Transverse colon (tissue), 4 donors: Measurements from ENCODE around the gene SSX5. TPM values are rescaled to one million over a fixed set of nuclear protein-coding genes. Genes with fewer than 3 reads are reported as not detected.
"Not testable (repeated sequence)": the region's sequence is repeated elsewhere in the genome, so short reads cannot be mapped to it uniquely, and the experiment has no call there.

Experiments
- DNase-seq: peaks from one replicate; pipeline ENCODE4 v3.0.0-alpha.2; 2019
- H3K27ac ChIP-seq, 4 donors: fragments of 200-600 bp; sonication (generic); 2 replicates each; pipeline ENCODE4 v1.5.1; 2016 to 2018; ENCODE audit warnings: inconsistent platforms in 4 of 4
- H3K27me3 ChIP-seq: fragments of 200-600 bp; sonication (generic); 2 replicates; pipeline ENCODE4 v1.5.1; 2017; ENCODE audit warnings: inconsistent platforms
- H3K36me3 ChIP-seq, 4 donors: fragments of 200-600 bp; sonication (generic); 2 replicates each; pipeline ENCODE4 v1.5.1; 2017 to 2019; ENCODE audit warnings: inconsistent platforms in 4 of 4
- H3K4me1 ChIP-seq, 4 donors: fragments of 200-600 bp; sonication (generic); 2 replicates each; pipeline ENCODE4 v1.5.1; 2017 to 2020; ENCODE audit warnings: inconsistent platforms in 4 of 4
- H3K4me3 ChIP-seq, 4 donors: fragments of 200-600 bp; sonication (generic); 1 replicate in 1 of 4; 2 replicates in 3 of 4; pipeline versions ENCODE4 v1.5.1 to v1.6.1; 2017 to 2019; ENCODE audit warnings: inconsistent platforms in 4 of 4
- H3K9me3 ChIP-seq, 2 donors: fragments of 200-600 bp; sonication (generic); 2 replicates each; pipeline ENCODE4 v1.5.1; 2017 to 2019; ENCODE audit warnings: inconsistent platforms in 2 of 2
- CTCF ChIP-seq, 5 experiments: fragments of 200-600 bp in 3 of 5; fragments of 450-650 bp in 2 of 5; sonication (generic) in 3 of 5; IDR thresholded peaks; 1 replicate in 2 of 5; 2 replicates in 3 of 5; pipeline ENCODE4 v1.5.1; 2016 to 2017; ENCODE audit warnings: antibody characterized with exemption in 5 of 5, inconsistent platforms in 3 of 5, mild to moderate bottlenecking in 2 of 5, moderate library complexity in 1 of 5
- EP300 ChIP-seq: sonication (generic); formaldehyde crosslinking; IDR thresholded peaks from one replicate; pipeline ENCODE4 v1.6.1; 2017; ENCODE audit warnings: antibody characterized with exemption, low read depth
- POLR2A ChIP-seq: fragments of 450-650 bp; IDR thresholded peaks from one replicate; pipeline ENCODE4 v1.6.1; 2016; ENCODE audit warnings: antibody characterized with exemption, mild to moderate bottlenecking, moderate library complexity
- POLR2AphosphoS5 ChIP-seq, 3 donors: sonication (generic); formaldehyde crosslinking; IDR thresholded peaks; one replicate each; pipeline ENCODE4 v1.6.1; 2016; ENCODE audit warnings: antibody characterized with exemption in 3 of 3
- WGBS, 2 donors: methylation state at CpG; one replicate each; pipeline ENCODE4 v1.1.5; 2018; ENCODE audit warnings: low coverage in 1 of 2; 5-methylcytosine and 5-hydroxymethylcytosine counted together
- in situ Hi-C, 4 donors: fragments of 200-750 bp; cut with MboI; loops; one replicate each; pipeline versions ENCODE4 v1.15.0 to v1.15.1; 2017; ENCODE audit warnings: low sequenced_read_pairs in 3 of 4, low pct_ligation_motif_present in 1 of 4, low pct_unique_long_range_greater_than_20kb in 1 of 4
- intact Hi-C: fragments of 100-400 bp; cut with DNase I; formaldehyde crosslinking; loops from one replicate; pipeline ENCODE4 v1.15.1; 2023; ENCODE audit warnings: low total_unique reads
- total RNA-seq, 4 donors: library from RNA; depleted of rRNA; stranded (reverse); fragments of >200 nt; gene quantifications; one replicate each; pipeline ENCODE4 v1.1.0, GENCODE V29; 2016

Gene SSX5
- not detected for total RNA-seq

- TF ChIP-seq EP300 = no peak
- no peak for TF ChIP-seq POLR2AphosphoS5 (IDR thresholded peaks at IDR 0.05)
- no peak for TF ChIP-seq CTCF (IDR thresholded peaks at IDR 0.05)
- TF ChIP-seq POLR2A = no peak
- in situ Hi-C loops = no loop called here
- H3K27ac ChIP-seq = no peak within 1 kb of the TSS
These were observed at the start of gene SSX5 for GRCh38 chrX:48196745-48197201. TSS of gene SSX5 (minus strand) at chrX:48196795. CDS start at chrX:48195358, 1,437 bp downstream.

GRCh38 chrX:48224196-48224595 is 27.6 kb upstream of the SSX5 start:
- in situ Hi-C loops, intact Hi-C loops, H3K9me3 ChIP-seq, H3K36me3 ChIP-seq, H3K27me3 ChIP-seq, H3K27ac ChIP-seq, H3K4me3 ChIP-seq, DNase-seq, H3K4me1 ChIP-seq: not testable (repeated sequence)
- WGBS, 2 donors = 86% methylated on average over 4 of the region's 4 CpGs; no CpG with 5 or more reads in 1 of the 2 donors

More at GRCh38 chrX:48196745-48197201, at the start of gene SSX5:
- DNase-seq = no peak
- H3K36me3 ChIP-seq = no peaks in the 10 kb centered on the region
- no peaks in the 10 kb centered on the region for H3K4me1 ChIP-seq
- H3K9me3 ChIP-seq = no peaks in the 10 kb centered on the region
- H3K27me3 ChIP-seq = no peaks in the 10 kb centered on the region
- 79% methylated on average over 12 of the region's 12 CpGs; no CpG with 5 or more reads in 1 of the 2 donors for WGBS, 2 donors
- H3K4me3 ChIP-seq = no peak within 1 kb of the TSS
- intact Hi-C loops = no loop called here

GRCh38 chrX:48214341-48214740 is 17.7 kb upstream of the SSX5 start:
- H3K9me3 ChIP-seq, H3K4me3 ChIP-seq, H3K27ac ChIP-seq, intact Hi-C loops, H3K27me3 ChIP-seq, H3K36me3 ChIP-seq, DNase-seq, in situ Hi-C loops, H3K4me1 ChIP-seq: not testable (repeated sequence)
- WGBS, 2 donors = 36 to 39% methylated on average over 2 to 4 of the region's 4 CpGs

- DNase-seq, H3K36me3 ChIP-seq, H3K9me3 ChIP-seq, H3K27ac ChIP-seq, H3K27me3 ChIP-seq, H3K4me1 ChIP-seq, in situ Hi-C loops, intact Hi-C loops, H3K4me3 ChIP-seq: not testable (repeated sequence)
- WGBS, 2 donors = 47% methylated on average over 5 of the region's 5 CpGs; no CpG with 5 or more reads in 1 of the 2 donors
These were observed 6.6 kb downstream of the SSX5 start for GRCh38 chrX:48190024-48190423.

- H3K9me3 ChIP-seq, H3K4me3 ChIP-seq, H3K27ac ChIP-seq, H3K36me3 ChIP-seq, in situ Hi-C loops, DNase-seq, H3K27me3 ChIP-seq, intact Hi-C loops, H3K4me1 ChIP-seq: not testable (repeated sequence)
- WGBS, 2 donors = 61% methylated on average over 5 of the region's 5 CpGs; no CpG with 5 or more reads in 1 of the 2 donors
These were observed 14.7 kb downstream of the SSX5 start for GRCh38 chrX:48181882-48182281.

- TF ChIP-seq POLR2AphosphoS5 (IDR thresholded peaks at IDR 0.05) (no peak), CTCF (IDR thresholded peaks at IDR 0.05) (no peak), EP300 (no peak), POLR2A (no peak)
- no peak for DNase-seq
- H3K27ac ChIP-seq = no peak overlapping the region
- H3K9me3 ChIP-seq = no peaks in the 10 kb centered on the region
- in situ Hi-C loops = no loop called here
- no peak overlapping the region for H3K4me3 ChIP-seq
- WGBS, 2 donors = 80% methylated on average over 1 to 4 of the region's 4 CpGs
- no peaks in the 10 kb centered on the region for H3K36me3 ChIP-seq
- H3K4me1 ChIP-seq = no peaks in the 10 kb centered on the region
- intact Hi-C loops = no loop called here
- H3K27me3 ChIP-seq = no peaks in the 10 kb centered on the region
These were observed 15.8 kb downstream of the SSX5 start for GRCh38 chrX:48180811-48181210.
